Measurements from ENCODE around the gene TCERG1L.

Gene TCERG1L

DNA sequence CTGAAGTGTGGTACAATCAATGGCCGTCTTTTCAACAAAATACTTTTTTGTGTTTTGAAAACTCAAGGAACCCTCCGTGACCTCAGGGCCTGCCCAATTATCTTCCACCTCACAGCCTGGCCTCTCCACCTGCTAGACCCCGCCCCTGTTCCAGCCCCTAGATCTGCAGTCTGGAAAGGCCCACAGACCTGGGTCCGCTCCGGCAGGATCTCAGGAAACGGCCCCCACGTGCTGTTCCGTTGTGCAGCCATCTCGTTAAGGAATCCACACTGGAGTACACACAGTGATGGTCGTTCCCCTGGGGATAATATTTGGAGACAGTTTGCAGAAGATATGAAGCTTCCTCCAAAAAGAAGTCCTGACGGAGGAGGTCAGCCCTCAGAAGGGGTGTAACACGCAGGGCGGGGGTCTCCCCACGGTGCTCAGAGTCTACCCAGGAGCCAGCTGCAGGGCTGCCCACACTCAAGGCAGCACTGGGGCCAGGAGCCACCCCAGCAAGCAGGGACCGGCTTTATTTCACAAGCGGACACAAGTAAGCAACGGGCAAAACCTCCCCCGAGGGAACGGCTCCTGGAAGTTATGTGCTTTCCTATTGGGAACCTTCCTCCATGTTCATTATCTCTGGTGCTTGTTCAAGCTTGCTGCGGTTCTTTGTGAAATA lies 73.4 kb downstream of the TCERG1L start:
- TF ChIP-seq TCF12 (IDR thresholded peaks at IDR 0.05; ENCODE audit: low read depth) (no peak), CEBPB (IDR thresholded peaks at IDR 0.05) (no peak), FOXM1 (IDR thresholded peaks at IDR 0.05; ENCODE audit: borderline replicate concordance, low read depth) (no peak), ZBTB7A (IDR thresholded peaks at IDR 0.05; ENCODE audit: low read depth) (no peak), TEAD4 (IDR thresholded peaks at IDR 0.05) (no peak), CREB1 (IDR thresholded peaks at IDR 0.05; ENCODE audit: low read depth) (no peak), NFIC (IDR thresholded peaks at IDR 0.05) (no peak), TAF1 (IDR thresholded peaks at IDR 0.05; ENCODE audit: low read depth) (no peak), RAD21 (IDR thresholded peaks at IDR 0.05; ENCODE audit: low read depth) (no peak), EGR1 (IDR thresholded peaks at IDR 0.05) (no peak), YY1 (IDR thresholded peaks at IDR 0.05; ENCODE audit: low read depth) (no peak)
- TF ChIP-seq, protein P1, sequence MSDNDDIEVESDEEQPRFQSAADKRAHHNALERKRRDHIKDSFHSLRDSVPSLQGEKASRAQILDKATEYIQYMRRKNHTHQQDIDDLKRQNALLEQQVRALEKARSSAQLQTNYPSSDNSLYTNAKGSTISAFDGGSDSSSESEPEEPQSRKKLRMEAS (IDR thresholded peaks at IDR 0.05) = no peak
- TF ChIP-seq, protein P2, sequence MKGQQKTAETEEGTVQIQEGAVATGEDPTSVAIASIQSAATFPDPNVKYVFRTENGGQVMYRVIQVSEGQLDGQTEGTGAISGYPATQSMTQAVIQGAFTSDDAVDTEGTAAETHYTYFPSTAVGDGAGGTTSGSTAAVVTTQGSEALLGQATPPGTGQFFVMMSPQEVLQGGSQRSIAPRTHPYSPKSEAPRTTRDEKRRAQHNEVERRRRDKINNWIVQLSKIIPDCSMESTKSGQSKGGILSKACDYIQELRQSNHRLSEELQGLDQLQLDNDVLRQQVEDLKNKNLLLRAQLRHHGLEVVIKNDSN (IDR thresholded peaks at IDR 0.05) = no peak

DNA sequence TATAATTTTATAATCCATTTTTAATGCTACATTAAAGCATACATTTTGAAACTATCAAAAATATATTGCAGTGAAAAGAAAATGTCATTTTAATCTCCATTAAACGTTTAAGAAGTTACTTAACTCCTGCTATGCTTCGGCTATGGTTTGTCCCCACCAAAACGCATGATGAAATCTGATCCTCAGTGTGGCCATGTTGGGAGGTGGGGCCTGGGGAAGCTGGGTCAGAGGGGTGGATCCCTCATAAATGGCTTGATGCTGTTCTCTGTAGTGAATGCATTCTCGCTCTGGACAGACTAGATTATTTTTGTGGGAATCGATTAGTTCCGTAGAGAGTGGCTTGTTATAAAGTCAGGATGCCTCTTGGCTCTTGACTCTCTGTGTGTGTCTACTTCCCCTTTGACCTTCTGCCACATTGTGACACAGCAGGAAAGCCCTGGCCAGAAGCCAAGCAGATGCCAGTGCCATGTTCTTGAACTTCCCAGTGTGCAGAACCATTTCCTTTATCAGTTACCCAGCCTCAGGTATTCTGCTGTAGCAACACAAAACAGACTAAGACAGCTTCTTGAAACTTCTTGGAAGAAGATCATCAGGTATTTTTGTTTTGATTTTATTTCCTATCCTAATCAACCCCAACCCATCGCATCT lies 77.8 kb downstream of the TCERG1L start:
- TF ChIP-seq, protein P2 (IDR thresholded peaks at IDR 0.05) = no peak
- TF ChIP-seq TEAD4 (IDR thresholded peaks at IDR 0.05) (no peak), FOXM1 (IDR thresholded peaks at IDR 0.05; ENCODE audit: borderline replicate concordance, low read depth) (no peak), ZBTB7A (IDR thresholded peaks at IDR 0.05; ENCODE audit: low read depth) (no peak), EGR1 (IDR thresholded peaks at IDR 0.05) (no peak), RAD21 (IDR thresholded peaks at IDR 0.05; ENCODE audit: low read depth) (no peak), EP300 (IDR thresholded peaks at IDR 0.05; ENCODE audit: borderline replicate concordance) (no peak), CEBPB (IDR thresholded peaks at IDR 0.05) (no peak), TAF1 (IDR thresholded peaks at IDR 0.05; ENCODE audit: low read depth) (no peak), CREB1 (IDR thresholded peaks at IDR 0.05; ENCODE audit: low read depth) (no peak), NFIC (IDR thresholded peaks at IDR 0.05) (no peak), YY1 (IDR thresholded peaks at IDR 0.05; ENCODE audit: low read depth) (no peak), TCF12 (IDR thresholded peaks at IDR 0.05; ENCODE audit: low read depth) (no peak)
- TF ChIP-seq, protein P3, sequence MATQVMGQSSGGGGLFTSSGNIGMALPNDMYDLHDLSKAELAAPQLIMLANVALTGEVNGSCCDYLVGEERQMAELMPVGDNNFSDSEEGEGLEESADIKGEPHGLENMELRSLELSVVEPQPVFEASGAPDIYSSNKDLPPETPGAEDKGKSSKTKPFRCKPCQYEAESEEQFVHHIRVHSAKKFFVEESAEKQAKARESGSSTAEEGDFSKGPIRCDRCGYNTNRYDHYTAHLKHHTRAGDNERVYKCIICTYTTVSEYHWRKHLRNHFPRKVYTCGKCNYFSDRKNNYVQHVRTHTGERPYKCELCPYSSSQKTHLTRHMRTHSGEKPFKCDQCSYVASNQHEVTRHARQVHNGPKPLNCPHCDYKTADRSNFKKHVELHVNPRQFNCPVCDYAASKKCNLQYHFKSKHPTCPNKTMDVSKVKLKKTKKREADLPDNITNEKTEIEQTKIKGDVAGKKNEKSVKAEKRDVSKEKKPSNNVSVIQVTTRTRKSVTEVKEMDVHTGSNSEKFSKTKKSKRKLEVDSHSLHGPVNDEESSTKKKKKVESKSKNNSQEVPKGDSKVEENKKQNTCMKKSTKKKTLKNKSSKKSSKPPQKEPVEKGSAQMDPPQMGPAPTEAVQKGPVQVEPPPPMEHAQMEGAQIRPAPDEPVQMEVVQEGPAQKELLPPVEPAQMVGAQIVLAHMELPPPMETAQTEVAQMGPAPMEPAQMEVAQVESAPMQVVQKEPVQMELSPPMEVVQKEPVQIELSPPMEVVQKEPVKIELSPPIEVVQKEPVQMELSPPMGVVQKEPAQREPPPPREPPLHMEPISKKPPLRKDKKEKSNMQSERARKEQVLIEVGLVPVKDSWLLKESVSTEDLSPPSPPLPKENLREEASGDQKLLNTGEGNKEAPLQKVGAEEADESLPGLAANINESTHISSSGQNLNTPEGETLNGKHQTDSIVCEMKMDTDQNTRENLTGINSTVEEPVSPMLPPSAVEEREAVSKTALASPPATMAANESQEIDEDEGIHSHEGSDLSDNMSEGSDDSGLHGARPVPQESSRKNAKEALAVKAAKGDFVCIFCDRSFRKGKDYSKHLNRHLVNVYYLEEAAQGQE (IDR thresholded peaks at IDR 0.05; ENCODE audit: low read depth) = no peak
- TF ChIP-seq, protein P1 (IDR thresholded peaks at IDR 0.05) = no peak

DNA sequence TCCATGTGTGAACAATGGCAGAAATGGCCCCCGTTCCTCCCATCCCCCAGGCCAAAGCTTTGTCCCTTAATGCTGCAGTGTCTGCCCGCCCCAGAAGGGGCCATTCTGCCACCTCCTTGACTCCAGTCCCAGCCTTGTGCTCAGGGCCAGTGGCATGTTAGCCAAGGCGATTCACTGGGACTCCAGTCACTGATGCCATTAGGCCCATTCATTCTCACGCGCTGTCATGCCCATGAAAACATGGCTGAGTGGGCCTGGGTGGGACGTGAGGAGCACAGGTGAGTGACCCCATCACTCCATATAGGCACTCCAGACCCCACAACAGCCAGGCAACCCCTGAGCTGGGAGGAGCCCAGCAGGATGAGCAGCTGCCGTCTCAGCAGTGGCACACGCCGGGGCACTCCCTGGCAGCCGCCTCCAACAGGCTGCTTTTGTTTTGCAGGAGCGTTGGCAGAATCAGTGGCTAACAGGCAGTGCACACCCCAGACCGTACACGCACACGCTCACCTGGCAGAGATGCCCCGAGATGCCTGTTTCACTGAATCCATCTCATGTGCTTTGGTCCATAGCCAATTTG lies 79.5 kb downstream of the TCERG1L start:
- TF ChIP-seq TEAD4 (IDR thresholded peaks at IDR 0.05) = no peak
- no peak for TF ChIP-seq FOXM1 (IDR thresholded peaks at IDR 0.05; ENCODE audit: borderline replicate concordance, low read depth)
- TF ChIP-seq, protein P3 (IDR thresholded peaks at IDR 0.05; ENCODE audit: low read depth) = no peak
- TF ChIP-seq TAF1 (IDR thresholded peaks at IDR 0.05; ENCODE audit: low read depth) = no peak
- TF ChIP-seq TCF12 (IDR thresholded peaks at IDR 0.05; ENCODE audit: low read depth) = no peak
- no peak for TF ChIP-seq YY1 (IDR thresholded peaks at IDR 0.05; ENCODE audit: low read depth)
- no peak for TF ChIP-seq NFIC (IDR thresholded peaks at IDR 0.05)
- no peak for TF ChIP-seq CREB1 (IDR thresholded peaks at IDR 0.05; ENCODE audit: low read depth)
- TF ChIP-seq, protein P2 (IDR thresholded peaks at IDR 0.05) = no peak
- no peak for TF ChIP-seq CEBPB (IDR thresholded peaks at IDR 0.05)
- TF ChIP-seq RAD21 (IDR thresholded peaks at IDR 0.05; ENCODE audit: low read depth) = no peak
- TF ChIP-seq, protein P1 (IDR thresholded peaks at IDR 0.05) = no peak
- TF ChIP-seq ZBTB7A (IDR thresholded peaks at IDR 0.05; ENCODE audit: low read depth) = no peak
- no peak for TF ChIP-seq EP300 (IDR thresholded peaks at IDR 0.05; ENCODE audit: borderline replicate concordance)
- no peak for TF ChIP-seq EGR1 (IDR thresholded peaks at IDR 0.05)

DNA sequence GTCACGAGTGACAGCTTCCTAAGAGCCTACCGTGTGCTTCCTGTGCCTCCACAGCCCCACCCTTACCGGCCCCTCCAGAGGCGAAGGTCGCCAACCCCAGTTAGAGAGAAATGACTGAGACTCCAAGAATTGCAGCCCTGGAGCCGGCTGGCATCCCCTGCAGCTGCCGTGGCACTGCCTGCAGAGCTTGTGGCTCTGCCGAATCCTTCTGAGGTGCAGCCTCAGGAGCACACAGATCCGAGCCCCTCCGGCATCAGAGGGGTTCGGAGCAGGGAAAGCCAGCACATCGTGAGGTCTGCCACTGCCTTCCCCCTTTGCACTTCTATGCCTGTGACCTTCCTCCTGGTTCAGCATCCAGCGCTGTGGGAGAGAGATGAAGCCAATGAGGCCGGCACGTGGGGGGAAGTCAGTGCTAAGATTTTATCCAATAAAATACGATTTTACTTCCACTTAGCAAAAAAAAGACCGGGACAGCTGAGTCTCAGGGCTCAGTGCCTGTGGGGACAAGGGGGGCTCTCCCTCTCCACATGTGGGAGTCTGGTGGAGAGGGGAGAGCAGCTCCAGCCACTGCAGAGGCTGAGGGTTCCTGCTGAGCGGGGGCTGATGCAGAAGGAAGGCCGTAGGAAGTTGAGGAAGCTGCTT lies 80.1 kb downstream of the TCERG1L start:
- no peak for TF ChIP-seq TCF12 (IDR thresholded peaks at IDR 0.05; ENCODE audit: low read depth)
- TF ChIP-seq, protein P2 (IDR thresholded peaks at IDR 0.05) = no peak
- TF ChIP-seq FOXM1 (IDR thresholded peaks at IDR 0.05; ENCODE audit: borderline replicate concordance, low read depth) = no peak
- TF ChIP-seq EP300 (IDR thresholded peaks at IDR 0.05; ENCODE audit: borderline replicate concordance) = no peak
- TF ChIP-seq, protein P3 (IDR thresholded peaks at IDR 0.05; ENCODE audit: low read depth) = no peak
- TF ChIP-seq ZBTB7A (IDR thresholded peaks at IDR 0.05; ENCODE audit: low read depth) = no peak
- no peak for TF ChIP-seq NFIC (IDR thresholded peaks at IDR 0.05)
- TF ChIP-seq CREB1 (IDR thresholded peaks at IDR 0.05; ENCODE audit: low read depth) = no peak
